HL-60/S4 treated with phorbol 12-myristate 13-acetate at 8.2 ng/mL for 4 days and 3 days (cell line): ENCODE data around the gene CDKN1A.

ENCODE experiments used
- in situ Hi-C: fragments of 300-500 bp; cut with MboI; formaldehyde crosslinking; loops from 2 replicates; pipeline ENCODE4 v1.15.0; 2022; ENCODE audit warnings: low sequenced_read_pairs

Gene CDKN1A

DNA sequence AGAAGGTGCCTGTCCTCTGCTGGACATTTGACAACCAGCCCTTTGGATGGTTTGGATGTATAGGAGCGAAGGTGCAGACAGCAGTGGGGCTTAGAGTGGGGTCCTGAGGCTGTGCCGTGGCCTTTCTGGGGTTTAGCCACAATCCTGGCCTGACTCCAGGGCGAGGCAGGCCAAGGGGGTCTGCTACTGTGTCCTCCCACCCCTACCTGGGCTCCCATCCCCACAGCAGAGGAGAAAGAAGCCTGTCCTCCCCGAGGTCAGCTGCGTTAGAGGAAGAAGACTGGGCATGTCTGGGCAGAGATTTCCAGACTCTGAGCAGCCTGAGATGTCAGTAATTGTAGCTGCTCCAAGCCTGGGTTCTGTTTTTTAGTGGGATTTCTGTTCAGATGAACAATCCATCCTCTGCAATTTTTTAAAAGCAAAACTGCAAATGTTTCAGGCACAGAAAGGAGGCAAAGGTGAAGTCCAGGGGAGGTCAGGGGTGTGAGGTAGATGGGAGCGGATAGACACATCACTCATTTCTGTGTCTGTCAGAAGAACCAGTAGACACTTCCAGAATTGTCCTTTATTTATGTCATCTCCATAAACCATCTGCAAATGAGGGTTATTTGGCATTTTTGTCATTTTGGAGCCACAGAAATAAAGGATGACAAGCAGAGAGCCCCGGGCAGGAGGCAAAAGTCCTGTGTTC lies 1.3 kb upstream of the CDKN1A start:
- in situ Hi-C loops = no loop called here

DNA sequence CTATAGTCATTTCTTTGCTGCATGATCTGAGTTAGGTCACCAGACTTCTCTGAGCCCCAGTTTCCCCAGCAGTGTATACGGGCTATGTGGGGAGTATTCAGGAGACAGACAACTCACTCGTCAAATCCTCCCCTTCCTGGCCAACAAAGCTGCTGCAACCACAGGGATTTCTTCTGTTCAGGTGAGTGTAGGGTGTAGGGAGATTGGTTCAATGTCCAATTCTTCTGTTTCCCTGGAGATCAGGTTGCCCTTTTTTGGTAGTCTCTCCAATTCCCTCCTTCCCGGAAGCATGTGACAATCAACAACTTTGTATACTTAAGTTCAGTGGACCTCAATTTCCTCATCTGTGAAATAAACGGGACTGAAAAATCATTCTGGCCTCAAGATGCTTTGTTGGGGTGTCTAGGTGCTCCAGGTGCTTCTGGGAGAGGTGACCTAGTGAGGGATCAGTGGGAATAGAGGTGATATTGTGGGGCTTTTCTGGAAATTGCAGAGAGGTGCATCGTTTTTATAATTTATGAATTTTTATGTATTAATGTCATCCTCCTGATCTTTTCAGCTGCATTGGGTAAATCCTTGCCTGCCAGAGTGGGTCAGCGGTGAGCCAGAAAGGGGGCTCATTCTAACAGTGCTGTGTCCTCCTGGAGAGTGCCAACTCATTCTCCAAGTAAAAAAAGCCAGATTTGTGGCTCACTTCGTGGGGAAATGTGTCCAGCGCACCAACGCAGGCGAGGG lies 594 bp upstream of the CDKN1A start:
- in situ Hi-C loops = no loop called here

- in situ Hi-C loops = no loop called here
Observed at GRCh38 chr6:36679043-36679833, 724 bp downstream of the CDKN1A start.

GRCh38 chr6:36682328-36683144 lies 4.0 kb downstream of the CDKN1A start:
- in situ Hi-C loops = loop anchor here (5.0 kb wide), 1 partner anchor 60 kb away; no protein-coding TSS in a partner anchor

DNA sequence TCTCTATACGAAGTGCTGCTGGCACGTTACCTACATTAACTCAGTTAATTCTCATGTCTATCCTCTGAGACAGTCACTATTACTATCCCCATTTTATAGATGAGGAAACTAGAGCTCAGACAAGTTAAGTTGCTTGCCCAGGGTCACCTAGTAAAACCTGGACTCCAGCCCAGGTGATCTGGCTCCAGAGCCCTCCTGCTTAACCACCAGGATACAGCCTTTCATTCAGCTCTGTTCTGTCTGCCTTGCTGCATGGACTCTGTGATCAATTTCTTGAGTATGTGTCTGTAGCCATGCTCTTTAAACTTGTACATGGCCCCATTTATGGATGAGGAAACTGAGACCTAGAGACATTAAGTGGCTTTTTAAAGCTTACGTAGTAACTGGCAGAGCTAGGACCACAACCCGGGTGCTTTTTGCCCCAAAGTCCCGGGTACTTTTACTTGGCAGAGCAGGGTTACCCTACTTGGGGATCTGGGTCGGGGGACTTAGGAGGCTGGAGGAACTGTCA lies 4.7 kb downstream of the CDKN1A start:
- in situ Hi-C loops = loop anchor here (5.0 kb wide), 1 partner anchor 61 kb away; no protein-coding TSS in a partner anchor

- in situ Hi-C loops = loop anchor here (5.0 kb wide), 1 partner anchor 62 kb away; no protein-coding TSS in a partner anchor
Observed at GRCh38 chr6:36683656-36684446, 5.3 kb downstream of the CDKN1A start.

GRCh38 chr6:36684447-36684812 lies 5.9 kb downstream of the CDKN1A start:
- in situ Hi-C loops = loop anchor here (5.0 kb wide), 1 partner anchor 62 kb away; no protein-coding TSS in a partner anchor

DNA sequence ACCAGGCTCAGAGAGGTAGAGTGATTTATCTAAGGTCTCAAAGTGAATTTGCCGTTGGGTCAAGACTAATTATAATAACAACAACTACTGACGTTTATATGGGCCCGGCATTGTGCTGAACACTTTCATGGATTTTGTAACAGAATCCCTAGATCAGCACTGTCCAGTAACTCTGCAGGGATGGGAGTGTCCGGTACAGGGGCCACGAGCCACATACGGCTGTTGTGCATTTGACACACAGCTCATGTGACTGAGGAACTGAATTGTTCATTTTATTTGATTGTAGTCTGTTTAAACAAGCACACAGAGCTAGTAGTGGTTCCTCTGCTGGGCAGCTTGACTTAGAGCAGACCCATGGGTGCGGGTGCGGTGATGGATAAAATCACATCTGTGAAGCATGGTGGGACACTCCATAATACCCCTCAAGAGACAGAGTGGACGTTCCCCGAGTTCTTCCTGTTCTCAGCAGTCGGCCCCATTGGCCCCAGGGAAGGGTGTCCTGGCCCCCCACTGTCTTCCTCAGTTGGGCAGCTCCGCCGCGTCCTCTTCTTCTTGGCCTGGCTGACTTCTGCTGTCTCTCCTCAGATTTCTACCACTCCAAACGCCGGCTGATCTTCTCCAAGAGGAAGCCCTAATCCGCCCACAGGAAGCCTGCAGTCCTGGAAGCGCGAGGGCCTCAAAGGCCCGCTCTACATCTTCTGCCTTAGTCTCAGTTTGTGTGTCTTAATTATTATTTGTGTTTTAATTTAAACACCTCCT lies 6.8 kb downstream of the CDKN1A start:
- in situ Hi-C loops = no loop called here

GRCh38 chr6:36685926-36686667 lies 7.6 kb downstream of the CDKN1A start:
- in situ Hi-C loops = no loop called here

- in situ Hi-C loops = no loop called here
Observed at GRCh38 chr6:36686668-36687513, 8.4 kb downstream of the CDKN1A start.

DNA sequence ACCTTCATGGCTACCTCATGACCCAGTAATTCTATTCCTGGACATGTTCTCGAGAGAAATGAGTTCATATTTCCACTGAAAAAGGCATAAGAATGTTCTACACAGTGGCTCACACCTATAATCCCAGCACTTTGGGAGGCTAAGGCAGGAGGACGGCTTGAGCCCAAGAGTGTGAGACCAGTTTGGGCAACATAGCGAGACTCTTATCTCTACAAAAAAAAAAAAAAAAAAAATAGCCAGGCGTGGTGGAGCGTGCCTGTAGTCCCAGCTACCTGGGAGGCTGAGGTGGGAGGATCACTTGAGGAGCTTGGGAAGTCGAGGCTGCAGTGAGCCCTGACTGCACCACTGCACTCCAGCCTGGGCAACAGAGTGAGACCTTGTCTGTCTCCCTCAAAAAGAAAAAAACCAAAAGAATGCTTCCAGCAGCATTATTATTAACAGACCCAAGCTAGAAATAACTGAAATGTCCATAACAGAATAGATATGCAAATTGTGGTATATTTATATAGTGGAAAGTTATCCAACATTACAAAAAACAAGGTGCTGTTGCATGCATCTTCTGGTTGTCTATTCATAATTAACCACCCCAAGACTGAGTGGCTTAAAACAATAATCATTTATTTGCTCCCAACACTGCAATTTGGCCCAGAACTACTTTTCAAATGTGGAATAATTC lies 9.7 kb downstream of the CDKN1A start:
- in situ Hi-C loops = no loop called here

- in situ Hi-C loops = no loop called here
Observed at GRCh38 chr6:36688739-36689075, 10.2 kb downstream of the CDKN1A start.

GRCh38 chr6:36691011-36691410 lies 12.5 kb downstream of the CDKN1A start:
- in situ Hi-C loops = no loop called here

DNA sequence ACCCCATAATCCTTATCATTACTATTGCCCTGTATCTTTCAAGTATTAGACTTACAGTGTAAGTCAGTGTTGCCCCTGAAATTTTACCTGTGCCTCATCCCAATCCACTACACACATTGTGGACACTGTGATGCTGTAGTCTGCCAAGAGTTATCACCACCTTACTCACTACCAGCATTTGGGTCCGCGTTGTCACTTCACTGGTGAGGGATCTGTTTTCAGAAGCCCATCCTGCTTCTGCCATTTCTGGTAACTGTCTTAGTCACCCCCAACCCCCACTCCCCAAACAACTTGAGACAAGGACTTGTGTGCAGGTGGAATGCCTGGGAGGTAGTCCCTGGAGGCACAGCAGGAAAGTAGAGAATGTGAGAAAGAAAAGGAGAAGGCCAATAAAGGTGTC lies 13.1 kb downstream of the CDKN1A start:
- in situ Hi-C loops = no loop called here

DNA sequence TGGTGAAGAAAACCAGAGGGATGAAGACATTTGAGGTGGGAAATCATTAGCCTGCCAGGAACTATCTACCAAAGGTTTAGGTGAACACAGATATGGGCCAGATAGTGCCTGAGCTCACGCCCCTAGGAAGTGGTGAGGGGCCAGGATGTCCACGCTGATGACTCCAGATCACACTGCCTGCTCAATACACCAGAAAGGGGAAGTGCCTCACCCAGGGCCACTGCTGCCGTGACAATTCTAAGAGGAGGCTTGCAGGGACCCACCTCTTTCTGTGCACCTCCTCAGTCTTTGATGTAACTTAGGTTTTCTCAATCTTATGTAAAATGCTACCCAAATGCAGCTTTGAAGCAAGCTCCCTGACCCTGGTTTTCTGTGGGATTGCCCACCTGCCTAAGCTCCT lies 13.7 kb downstream of the CDKN1A start:
- in situ Hi-C loops = no loop called here

DNA sequence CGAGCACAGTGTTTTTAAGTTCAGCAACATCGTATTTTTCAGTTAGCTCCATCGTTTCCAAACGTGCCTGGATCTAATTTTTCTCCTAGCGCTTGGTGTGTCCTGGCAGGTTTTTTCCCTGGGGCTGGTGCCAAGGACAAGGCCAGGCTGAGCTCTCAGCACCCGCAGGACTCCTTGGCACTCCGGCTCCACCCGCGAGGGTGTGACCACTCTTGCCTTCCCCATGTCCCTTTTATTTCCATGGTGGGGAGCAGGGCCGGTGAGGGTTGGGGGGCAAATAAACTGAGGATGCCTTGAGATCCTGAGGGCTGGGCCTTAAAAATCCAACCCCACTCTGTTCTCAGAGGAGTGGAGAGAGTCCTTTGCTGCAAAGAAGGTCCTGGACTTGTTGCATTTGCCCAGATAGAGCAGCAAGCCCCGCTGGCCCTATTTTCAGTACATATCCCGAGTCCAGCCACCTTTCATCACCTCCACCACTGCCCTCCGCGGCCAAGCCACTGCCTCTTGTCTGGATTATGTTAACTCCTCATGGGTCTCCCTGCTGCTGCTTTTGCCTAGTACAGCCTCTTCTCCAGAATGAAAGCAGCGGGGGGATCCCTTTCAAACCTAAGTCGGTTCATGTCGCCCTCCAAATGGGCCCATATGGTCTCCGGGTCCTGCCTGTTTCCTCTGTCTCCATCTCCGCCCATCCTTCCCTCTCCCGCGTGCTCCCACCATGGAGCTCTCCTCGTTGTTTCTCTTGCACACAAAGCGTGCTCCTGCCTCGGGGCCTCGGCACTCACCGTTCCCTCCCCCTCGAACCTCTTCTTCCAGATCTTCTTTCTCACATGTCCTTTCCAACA lies 14.6 kb downstream of the CDKN1A start:
- in situ Hi-C loops = no loop called here
